HG03378 (cell line): Measurements from ENCODE around the gene LRRC74A.
"Not testable (repeated sequence)": the region's sequence is repeated elsewhere in the genome, so short reads cannot be mapped to it uniquely, and the experiment has no call there.

ENCODE experiments used
- ATAC-seq: cut with Tn5 transposase; IDR thresholded peaks from one replicate; pipeline ENCODE4 v1.9.1; 2021; ENCODE audit warnings: mild to moderate bottlenecking, moderate library complexity; ENCODE audit not compliant: unreplicated experiment

LRRC74A gene

DNA sequence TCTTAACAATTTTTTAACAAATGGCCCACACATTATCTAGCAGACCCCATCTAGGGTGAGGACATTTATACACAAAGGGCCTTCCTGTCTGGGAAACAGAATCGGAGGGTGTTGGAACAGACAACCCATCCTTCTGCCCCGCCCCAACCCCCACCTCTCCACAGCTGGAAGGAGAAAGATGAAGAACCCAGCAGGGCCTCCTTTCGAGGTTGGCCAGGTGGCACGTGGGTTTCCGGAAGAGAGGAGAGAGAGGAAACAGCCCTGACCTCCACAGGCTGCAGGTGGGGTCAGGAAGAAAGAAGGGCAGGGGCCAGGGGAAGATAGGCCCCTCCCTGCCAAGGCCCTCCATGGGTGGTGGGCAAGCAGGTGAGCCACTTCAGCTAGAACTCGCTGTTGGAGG, 57.2 kb downstream of the LRRC74A start:
- ATAC-seq, result no peak

DNA sequence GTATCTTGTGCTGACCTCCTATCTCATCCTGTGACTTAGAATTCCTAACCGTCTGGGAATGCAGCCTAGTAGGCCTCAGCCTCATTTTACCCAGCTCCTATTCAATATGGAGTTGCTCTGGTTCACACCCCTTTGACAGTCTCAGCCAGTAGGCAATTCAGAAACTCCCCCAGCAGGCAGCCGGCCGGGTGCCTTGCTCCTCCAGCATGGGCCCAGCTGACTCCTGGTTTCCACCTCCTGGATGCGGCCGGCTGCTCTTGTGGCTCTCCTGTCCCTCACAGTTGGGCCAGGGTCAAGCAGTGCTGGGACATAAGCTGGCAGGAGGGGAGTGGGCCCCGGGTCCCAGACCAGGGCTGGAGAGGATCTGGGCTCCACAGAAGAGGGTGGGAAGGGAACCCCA, 58.2 kb downstream of the LRRC74A start:
- no peak for ATAC-seq

DNA sequence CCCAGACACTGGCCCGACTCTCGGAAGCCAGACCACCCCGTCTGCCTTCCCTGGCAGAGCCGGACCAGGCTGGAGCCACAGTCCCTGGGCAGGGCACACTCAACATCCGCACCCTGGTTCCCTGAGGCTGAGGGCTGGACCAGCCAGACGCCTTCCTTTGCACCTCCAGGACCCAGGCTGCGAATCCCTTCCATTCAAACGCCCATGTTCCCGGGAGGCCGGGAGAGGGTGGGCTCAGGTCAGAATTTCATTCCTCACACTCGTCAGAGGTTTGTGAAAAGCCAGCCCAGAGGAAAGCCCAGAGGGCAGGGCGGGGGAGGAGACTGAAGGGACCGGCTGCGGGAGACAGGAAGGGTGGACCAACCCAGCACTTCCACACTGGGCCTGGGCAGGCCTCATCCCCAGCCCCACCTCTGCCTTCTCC, 58.7 kb downstream of the LRRC74A start:
- ATAC-seq, result no peak

DNA sequence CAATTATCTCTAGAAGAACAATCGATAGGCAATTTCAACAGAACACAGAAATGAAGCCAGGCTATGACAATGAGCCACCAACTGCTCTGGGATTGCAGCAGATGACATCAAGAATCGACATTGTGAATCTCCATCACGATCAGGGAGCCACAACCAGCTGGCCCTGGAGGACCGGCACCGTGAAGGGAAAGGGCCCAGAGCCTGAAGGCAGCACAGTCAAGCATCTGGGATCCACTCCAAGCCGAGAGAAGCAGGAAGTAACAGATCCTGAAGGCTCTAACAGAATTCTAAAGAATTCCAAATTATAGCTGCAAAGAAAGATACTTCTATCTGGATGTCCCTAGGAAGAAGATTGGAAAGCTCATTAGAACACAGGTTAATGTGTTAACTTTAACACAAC, 61.0 kb downstream of the LRRC74A start:
- ATAC-seq, result no peak

DNA sequence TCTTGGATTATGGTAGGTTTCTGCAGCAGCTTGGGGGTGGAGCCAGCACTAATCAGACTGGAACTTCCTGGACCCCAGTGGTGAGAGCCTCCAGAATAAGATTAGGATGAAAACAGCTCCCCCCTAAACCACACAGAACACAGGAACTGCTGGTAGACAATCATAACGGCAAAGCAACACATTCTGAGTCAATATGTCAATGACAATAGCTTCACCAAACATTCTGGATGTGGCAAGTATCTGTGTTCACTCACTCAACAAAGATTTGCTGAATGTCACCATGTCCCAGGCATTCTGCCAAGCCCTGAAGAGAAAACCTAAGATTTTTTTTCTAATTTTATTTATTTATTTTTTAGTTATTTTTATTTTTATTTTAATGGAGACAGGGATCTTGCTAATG, 65.2 kb downstream of the LRRC74A start:
- no peak for ATAC-seq

DNA sequence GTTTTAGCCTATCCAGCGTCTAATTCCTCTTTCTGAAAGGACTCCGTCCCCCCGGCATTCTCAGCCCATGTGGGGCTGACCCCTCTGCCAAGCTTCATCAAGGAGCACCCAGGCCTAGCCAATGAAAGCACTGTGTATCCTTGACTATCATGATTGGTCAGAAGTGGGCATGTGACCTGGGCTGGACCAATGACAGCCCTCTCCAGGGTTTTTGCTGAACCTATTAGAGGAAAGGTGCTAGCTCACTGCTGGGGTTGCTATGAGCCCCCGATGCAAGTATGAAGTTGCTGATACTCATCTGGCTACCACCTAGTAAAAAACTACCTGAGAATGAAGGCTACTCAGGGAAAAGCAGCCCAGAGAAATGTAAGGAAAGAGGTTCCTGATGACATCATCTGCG, 68.1 kb downstream of the LRRC74A start:
- ATAC-seq, result no peak

DNA sequence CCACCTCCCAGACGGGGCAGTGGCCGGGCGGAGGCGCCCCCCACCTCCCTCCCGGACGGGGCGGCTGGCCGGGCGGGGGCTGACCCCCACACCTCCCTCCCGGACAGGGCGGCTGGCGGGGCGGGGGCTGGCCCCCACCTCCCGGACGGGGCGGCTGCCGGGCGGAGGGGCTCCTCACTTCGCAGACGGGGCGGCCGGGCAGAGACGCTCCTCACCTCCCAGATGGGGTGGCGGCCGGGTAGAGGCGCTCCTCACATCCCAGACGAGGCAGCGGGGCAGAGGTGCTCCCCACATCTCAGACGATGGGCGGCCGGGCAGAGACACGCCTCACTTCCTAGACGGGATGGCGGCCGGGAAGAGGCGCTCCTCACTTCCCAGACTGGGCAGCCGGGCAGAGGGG, 71.8 kb downstream of the LRRC74A start:
- not testable (repeated sequence) for ATAC-seq

DNA sequence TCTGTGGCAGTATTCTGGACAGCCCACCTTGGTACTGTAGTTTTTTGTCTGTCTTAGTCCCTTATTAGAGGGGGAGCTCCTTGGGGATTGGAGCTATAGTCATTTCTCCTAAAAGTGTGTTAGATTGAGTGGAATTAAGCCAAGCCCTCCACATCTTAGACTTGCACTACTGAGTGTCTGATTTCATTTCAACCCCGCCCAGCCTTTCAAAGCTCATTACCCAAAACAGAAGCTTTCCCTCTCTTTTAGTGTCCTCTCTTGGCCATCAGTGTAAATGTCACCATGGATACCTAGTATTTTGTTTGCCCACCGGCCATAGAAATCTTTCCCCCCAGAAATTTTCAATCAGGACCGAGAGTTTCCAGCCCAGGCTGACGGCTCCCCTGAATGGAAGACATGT, 74.5 kb downstream of the LRRC74A start:
- no peak for ATAC-seq

DNA sequence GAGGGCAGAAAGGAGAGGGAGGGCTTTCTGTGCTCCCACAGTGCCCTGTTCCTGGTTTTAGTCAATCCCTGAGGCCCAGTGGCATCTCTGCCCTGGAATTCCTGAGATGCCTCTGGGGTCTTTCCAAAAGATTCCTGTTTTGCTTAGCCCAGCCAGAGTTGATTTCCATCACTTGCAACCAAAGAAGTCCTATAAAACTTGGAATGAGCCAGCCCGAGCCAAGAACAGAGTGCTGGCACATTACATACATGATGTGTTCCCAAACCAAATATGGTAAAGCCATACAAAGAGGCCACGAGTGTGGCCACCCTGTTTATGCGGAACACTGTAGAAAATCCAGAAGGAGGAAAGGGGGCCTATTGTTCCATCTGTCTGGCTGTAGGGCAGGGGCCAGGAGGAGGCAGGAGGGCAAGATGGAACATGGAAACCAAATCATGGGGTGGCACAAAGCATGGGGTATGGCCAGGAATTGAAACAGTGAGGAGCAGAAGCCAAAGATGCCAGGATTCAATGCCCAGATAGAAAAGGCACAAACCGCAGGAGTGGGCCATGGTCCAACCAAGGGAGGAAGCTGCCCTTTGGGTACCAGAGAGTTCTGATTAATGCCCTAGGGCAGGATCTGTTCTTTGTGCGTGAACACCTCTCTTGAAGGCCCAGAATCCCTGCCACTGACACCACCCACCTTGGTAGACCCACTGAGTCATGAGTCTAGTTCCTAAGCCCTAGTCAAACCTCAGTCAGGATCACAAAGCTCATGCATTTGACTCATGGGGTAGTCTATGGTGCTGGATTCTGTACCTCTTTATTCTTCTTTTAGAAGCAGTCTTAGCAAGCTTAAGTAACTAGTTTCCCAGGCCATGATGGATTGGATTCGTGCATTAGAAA, 75.2 kb downstream of the LRRC74A start:
- no peak for ATAC-seq

DNA sequence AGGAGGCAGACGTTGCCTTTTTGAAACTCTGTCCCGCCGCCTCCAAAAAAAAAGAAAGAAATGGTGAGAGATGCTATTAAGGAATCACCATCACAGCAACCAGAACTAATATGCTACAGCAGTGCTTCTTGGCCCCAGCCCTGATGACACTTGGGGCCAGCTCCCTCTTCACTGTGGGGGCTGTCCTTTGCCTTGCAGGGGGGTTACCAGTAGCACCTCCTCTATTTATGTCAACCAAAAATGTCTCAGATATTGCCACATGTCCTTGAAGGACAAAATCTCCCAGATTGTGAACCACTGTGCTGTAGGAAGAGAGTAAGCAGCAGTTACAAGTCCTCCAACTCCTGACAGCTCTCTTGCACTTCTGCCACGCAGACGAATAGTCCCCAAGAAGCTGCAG, 76.4 kb downstream of the LRRC74A start:
- no peak for ATAC-seq

DNA sequence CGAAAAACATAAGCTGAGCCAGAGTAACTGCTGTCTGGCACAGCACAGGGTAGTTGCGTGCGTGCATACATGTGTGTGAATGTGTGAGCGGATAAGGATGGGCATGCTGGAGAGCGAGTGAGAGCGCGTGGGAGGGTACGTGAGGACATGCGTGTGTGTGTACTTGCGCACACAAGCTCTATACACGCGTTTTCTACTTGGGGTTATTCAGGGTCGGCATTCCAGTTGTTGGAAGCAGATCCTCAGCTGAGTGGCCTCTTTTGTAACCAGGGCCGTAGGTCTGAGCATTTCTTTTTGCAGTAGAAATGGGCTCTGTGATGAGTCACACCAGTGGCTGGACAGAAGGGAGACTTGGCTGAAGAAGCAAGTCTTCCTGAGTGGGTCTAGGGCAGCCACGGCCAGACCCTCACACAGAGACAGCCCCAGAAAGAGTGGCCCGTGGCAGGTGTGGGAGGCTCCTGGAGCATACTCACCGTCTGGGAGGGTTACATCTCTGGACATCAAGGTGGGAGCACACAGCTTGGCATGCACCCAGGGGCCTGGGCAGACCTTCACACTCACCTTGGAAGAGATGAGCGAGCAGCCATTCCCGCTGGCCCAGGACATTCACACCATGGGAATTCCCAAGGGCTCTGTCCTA, 78.0 kb downstream of the LRRC74A start:
- ATAC-seq, result no peak

DNA sequence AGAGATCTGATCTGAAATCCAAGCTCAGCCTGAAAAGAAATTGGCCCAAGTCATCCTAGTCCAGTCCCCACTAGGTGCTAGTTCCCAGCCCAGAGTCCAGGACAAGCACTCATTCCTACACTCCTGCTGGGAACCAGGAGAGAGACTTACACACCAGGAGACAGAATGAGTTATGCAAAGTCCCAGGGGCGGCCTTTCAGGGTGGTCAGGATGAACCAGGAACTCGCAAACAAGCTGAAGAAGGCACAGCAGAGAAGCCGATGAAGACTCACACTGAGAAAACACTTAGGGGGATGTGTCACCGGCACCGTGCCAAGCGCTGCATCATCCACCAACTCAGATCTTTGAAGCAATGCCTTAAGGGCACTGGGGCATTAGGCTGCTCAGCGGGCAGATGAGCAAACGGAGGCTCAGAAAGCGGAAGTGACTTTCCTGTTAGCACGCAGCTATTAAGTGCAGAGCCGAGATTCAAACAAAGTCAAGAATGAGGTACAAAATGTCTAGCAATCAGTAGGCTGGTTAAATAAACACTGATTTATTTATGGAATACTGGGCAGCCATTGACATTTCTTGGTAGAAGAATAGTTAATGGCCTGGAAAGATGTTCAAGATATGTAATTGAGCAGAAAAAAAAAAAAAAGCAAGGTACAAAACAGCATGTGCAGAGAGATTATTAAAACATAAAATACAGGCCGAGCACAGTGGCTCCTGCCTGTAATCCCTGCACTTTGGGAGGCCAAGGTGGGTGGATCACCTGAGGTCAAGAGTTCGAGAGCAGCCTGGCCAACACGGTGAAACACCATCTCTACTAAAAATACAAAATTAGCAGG, 78.7 kb downstream of the LRRC74A start:
- ATAC-seq, result peak; percentile 83

DNA sequence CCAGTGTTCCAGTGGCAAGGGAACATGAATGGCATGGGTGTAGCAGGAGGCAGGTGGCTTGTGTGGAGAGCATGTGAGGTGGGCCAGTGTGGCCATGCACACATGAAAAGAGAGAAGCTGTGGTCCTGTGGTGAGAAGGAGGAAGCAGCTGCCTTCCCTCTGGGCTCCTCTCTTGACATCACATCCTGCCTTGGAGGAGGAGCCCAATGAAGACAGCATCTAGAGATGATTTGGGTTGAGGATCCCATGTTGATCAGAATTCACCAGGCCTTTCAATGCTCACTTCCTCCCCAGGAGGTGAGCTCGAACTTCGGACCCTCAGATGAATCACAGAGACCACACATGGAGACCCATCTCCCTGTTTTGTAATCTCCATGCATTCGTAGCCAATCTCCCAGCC, 82.6 kb downstream of the LRRC74A start:
- ATAC-seq, result no peak

DNA sequence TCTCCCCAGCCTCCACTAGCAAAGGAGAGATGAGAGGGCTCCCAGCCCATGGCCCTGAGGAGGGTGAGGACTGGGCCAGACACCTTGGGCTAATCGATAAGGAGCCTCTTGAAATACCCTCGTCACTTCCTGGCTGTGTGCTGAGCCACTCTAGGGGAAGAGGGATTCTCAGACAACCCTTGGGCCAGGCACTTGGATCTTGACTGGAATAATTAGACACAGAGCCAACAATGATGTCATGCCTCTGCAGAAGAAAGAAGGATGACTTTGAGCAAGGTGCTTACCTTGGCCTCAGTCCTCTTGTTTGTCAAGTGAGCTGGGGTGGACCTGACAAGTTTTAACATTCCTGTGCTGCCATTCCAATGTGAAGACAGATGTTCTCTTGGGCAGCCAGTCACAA, 83.1 kb downstream of the LRRC74A start:
- ATAC-seq, result no peak

DNA sequence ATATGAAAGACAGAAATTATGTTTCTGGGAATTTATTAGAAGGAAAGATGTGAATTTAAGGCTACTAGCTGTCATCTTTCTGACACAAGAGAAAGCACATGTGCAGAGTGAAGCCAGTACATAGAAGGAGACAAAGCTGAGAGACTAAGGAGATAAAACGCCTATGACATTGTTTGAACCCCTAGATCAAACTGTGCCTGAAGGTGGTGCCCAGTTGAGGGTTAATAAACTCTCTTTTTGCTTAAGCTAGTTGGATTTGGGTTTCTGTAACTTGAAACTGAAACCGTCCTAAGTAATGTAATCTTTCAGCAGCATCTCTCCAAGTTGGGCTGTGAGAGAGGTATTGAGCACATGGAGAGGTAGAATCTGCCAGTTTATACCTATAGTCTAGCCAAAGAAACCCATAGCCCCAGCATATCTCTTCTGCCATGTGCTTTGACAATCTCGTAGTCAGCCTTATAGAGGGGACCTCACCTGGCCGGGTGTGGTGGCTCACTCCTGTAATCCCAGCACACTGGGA, 84.2 kb downstream of the LRRC74A start:
- ATAC-seq, result no peak

DNA sequence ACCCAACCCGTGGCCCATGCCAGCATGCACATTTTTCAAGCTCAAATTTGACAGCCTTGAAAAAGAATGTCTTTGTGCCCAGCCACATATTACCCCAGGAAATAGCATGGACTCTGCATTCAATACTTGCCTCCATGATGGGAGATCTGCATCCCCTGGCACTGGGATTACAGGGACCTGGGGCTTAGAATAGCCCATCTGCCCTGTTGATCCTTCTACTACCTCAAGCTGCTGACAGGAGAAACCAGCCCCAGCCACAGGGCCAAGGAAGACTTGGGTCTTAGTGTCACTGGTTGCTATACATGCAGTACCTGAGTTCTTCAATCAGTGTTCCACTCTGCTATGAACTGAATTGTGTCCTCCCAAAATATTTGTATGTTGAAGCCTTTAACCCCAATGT, 85.3 kb downstream of the LRRC74A start:
- no peak for ATAC-seq

DNA sequence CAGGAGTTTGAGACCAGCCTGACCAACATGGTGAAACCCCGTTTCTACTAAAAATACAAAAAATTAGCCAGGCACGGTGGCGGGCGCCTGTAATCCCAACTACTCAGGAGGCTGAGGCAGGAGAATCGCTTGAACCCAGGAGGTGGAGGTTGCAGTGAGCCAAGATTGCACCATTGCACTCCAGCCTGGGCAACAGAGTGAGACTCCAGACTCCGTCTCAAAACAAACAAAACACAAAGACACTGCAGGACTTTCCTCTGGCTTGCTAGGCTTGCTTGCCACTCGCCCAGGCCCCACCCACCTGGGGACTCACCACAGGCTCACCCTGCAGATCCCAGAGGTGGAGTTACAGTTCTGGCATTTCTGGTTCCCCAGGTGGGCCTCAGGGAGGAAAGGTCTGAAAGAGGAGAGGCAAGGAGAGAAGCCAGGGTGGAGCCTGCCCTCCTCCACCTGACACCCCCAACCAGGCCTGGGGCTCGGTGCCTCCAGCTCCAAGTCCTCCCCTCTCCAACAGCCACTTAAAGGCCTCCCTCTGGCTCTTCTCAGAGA, 88.4 kb downstream of the LRRC74A start:
- not testable (repeated sequence) for ATAC-seq

DNA sequence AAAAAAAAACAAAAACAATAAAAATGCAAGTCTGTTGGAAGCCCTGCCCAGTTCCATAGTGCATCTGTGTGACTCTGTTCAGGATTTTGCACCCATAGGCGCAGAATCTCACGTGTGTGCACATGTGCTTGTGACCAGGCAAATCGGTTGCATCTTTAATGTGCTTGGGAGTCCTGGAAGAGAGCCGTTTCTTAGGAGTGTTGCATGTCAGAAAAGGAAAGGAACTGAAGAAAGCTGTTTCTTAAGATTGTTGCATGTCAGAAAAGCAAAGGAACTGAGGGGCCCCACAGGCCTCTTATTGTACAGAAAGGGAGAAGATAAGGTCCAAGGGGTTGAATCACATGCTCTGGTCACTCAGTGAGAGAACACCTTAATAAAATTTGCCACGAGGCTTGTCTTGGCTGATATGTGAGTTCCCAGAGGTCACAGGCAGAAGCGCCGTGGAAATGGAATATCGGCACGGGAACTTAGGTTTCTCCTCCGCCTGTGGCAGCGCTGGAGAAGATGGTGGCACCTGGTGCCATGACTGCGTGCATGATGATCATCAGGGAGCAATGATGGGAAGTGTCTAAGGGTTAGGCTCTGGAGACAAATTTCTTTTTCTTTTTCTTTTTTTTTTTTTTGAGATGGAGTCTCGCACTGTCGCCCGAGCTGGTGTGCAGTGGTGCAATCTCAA, 90.0 kb downstream of the LRRC74A start:
- ATAC-seq, result no peak

DNA sequence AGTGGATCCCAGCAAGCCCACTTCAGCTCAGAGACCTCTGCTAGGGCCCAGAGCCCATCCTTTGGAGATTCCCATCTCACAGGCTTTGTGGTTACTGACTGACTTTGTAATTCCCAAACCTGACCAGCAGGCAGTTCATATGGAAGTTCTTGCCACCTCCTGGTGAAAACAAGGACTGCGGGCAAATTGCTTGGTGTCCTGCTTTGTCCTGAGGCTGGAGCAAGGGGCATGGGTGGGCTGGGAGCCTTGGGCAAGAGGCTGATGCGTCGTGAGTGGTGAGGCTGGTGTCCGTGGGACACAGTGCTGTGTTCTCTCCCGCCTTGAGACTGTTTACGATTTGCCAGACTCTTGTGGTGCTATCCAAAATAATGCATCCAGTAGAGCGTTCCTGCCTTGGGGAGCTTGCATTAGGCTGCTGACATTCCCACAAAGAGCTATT, 91.0 kb downstream of the LRRC74A start:
- no peak for ATAC-seq

DNA sequence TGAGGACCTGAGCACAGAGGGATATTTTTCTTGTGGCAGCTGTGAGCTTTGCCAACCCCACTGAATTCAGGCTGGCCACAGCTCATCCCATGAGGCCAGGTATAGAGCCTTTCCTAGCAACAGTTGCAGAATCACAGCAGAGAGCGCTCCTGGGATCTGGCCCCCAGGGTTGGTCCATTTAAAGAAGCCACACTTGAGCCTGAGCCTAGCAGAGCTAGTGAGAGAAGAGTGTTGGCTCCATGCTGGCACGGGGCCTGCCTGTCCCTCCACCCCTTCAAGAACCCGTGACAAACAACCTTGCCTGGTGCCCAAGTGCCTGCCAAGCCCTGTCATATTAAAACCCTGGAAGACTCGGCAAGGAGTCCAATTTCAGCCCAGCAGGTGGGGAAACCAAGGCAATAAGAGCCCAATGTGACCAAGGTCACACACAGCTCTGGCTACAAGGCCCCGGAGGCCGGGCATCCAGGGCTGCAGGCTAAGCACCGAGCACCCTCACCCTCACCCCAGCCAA, 91.6 kb downstream of the LRRC74A start:
- ATAC-seq, result no peak
